ENCODE results near the gene ELFN1.

DNA sequence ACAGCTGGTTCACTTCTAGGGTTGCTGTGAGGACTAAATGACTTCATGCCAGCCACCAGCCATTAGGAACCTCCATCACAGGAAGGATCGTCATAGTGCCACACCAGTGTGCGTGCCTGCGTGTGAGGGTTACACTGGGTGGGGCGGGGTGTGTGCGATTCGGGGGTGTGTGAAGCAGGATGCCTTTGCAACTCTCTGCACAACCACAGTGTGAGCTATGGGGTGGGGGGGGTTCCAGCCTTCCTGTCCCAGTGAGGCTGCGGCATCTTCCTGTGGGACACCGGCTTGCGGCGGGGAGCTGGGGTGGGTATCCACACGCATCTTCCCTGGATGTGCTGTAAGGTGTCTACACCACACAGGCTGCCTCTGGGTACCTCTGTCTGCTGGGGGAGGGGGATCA, 6.9 kb upstream of the ELFN1 start:
- TF ChIP-seq, protein P1, sequence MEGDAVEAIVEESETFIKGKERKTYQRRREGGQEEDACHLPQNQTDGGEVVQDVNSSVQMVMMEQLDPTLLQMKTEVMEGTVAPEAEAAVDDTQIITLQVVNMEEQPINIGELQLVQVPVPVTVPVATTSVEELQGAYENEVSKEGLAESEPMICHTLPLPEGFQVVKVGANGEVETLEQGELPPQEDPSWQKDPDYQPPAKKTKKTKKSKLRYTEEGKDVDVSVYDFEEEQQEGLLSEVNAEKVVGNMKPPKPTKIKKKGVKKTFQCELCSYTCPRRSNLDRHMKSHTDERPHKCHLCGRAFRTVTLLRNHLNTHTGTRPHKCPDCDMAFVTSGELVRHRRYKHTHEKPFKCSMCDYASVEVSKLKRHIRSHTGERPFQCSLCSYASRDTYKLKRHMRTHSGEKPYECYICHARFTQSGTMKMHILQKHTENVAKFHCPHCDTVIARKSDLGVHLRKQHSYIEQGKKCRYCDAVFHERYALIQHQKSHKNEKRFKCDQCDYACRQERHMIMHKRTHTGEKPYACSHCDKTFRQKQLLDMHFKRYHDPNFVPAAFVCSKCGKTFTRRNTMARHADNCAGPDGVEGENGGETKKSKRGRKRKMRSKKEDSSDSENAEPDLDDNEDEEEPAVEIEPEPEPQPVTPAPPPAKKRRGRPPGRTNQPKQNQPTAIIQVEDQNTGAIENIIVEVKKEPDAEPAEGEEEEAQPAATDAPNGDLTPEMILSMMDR (IDR thresholded peaks at IDR 0.05) = no peak
- TF ChIP-seq POLR2A (IDR thresholded peaks at IDR 0.05) (no peak), EP300 (IDR thresholded peaks at IDR 0.05) (no peak)
